Loucy (cell line): Measurements from ENCODE around the gene SNX13.

Experiments used
- H2AFZ ChIP-seq: fragments of 200-600 bp; sonication (generic); 2 replicates; pipeline ENCODE4 v1.6.0; 2016; ENCODE audit warnings: antibody characterized with exemption, mild to moderate bottlenecking, low read length, moderate library complexity
- H3F3A ChIP-seq: fragments of 200-600 bp; 2 replicates; pipeline ENCODE4 v1.6.0; 2016; ENCODE audit warnings: antibody characterized with exemption, low read depth, mild to moderate bottlenecking
- H3K27me3 ChIP-seq: fragments of 200-600 bp; sonication (generic); 2 replicates; pipeline ENCODE4 v1.6.1; 2014; ENCODE audit warnings: low read length, mild to moderate bottlenecking; ENCODE audit not compliant: insufficient read depth, poor library complexity, severe bottlenecking
- H3K36me3 ChIP-seq: fragments of 200-600 bp; sonication (generic); 2 replicates; pipeline ENCODE4 v1.6.1; 2016; ENCODE audit warnings: low read length; ENCODE audit not compliant: insufficient read depth
- H3K4me1 ChIP-seq: fragments of 200-600 bp; sonication (generic); 2 replicates; pipeline ENCODE4 v1.5.1; 2014; ENCODE audit warnings: low read length, mild to moderate bottlenecking; ENCODE audit not compliant: insufficient read depth, poor library complexity, severe bottlenecking
- H3K4me2 ChIP-seq: fragments of 200-600 bp; sonication (generic); 2 replicates; pipeline ENCODE4 v1.6.0; 2014; ENCODE audit warnings: antibody characterized with exemption, low read length, low read depth, mild to moderate bottlenecking; ENCODE audit not compliant: poor library complexity, severe bottlenecking
- H3K4me3 ChIP-seq: fragments of 200-600 bp; sonication (generic); 2 replicates; pipeline ENCODE4 v1.5.1; 2014; ENCODE audit warnings: low read length, mild to moderate bottlenecking, mixed read lengths; ENCODE audit not compliant: poor library complexity, severe bottlenecking
- H3K79me2 ChIP-seq: fragments of 200-600 bp; sonication (generic); 2 replicates; pipeline ENCODE4 v1.6.1; 2014; ENCODE audit warnings: low read length; ENCODE audit not compliant: insufficient read depth
- H3K9ac ChIP-seq: fragments of 200-600 bp; sonication (generic); 2 replicates; pipeline ENCODE4 v1.6.0; 2014; ENCODE audit warnings: mild to moderate bottlenecking, low read depth, low read length, moderate library complexity; ENCODE audit not compliant: poor library complexity, severe bottlenecking
- H3K9me2 ChIP-seq: fragments of 200-600 bp; sonication (generic); replicated peaks from 2 replicates; pipeline ENCODE4 v1.6.1; 2016; ENCODE audit warnings: low read depth, low read length, mixed read lengths
- H3K9me3 ChIP-seq: fragments of 200-600 bp; sonication (generic); 2 replicates; pipeline ENCODE4 v1.6.1; 2014; ENCODE audit warnings: mild to moderate bottlenecking, antibody characterized with exemption, low read length, low read depth; ENCODE audit not compliant: insufficient read depth
- H4K20me1 ChIP-seq: fragments of 200-600 bp; sonication (generic); 2 replicates; pipeline ENCODE4 v1.6.0; 2014; ENCODE audit warnings: antibody characterized with exemption, low read length, mild to moderate bottlenecking; ENCODE audit not compliant: insufficient read depth, poor library complexity, severe bottlenecking
- EZH2phosphoT487 ChIP-seq: fragments of 200-600 bp; IDR thresholded peaks from 2 replicates; pipeline ENCODE4 v1.6.1; 2018; ENCODE audit warnings: antibody characterized with exemption, mild to moderate bottlenecking, moderate library complexity, borderline replicate concordance
- TF ChIP-seq, protein P1 (sequence below): fragments of 200-600 bp; sonication (generic); conservative IDR thresholded peaks from 2 replicates; pipeline ENCODE4 v1.5.1; 2014; ENCODE audit warnings: mild to moderate bottlenecking, antibody characterized with exemption, low read length

SNX13 gene

DNA sequence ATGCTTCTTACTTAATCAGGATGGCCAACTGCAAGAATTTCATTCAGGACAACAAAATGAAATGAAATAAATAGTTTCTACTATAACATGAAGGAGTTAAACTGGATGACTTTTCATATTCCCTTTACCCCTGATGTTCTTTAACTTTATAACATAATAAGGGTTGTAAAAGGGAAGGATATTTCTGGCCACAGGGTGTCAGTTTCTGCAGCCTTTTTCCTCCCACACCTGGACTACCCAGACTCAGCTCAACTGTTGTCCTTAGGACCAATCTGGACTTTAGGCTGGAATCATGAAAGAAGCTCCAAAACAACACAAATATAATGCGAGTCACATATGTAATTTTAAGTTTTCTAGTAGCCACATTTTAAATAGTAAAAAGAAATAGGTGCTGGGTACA is 44.0 kb upstream of the SNX13 start:
- Histone ChIP-seq H2AFZ (no peak overlapping the region), H3F3A (no peaks in the 10 kb centered on the region), H3K9me3 (peaks cover 4% of the 10 kb centered on the region; the same call in 1 of the 2 replicates), H3K9me2 (no peaks in the 10 kb centered on the region), H3K4me1 (no peaks in the 10 kb centered on the region), H3K4me3 (no peak overlapping the region), H3K9ac (no peak overlapping the region), H4K20me1 (no peaks in the 10 kb centered on the region), H3K27me3 (no peaks in the 10 kb centered on the region), H3K4me2 (no peak overlapping the region), H3K79me2 (no peaks in the 10 kb centered on the region), H3K36me3 (no peaks in the 10 kb centered on the region)
- TF ChIP-seq, protein P1, sequence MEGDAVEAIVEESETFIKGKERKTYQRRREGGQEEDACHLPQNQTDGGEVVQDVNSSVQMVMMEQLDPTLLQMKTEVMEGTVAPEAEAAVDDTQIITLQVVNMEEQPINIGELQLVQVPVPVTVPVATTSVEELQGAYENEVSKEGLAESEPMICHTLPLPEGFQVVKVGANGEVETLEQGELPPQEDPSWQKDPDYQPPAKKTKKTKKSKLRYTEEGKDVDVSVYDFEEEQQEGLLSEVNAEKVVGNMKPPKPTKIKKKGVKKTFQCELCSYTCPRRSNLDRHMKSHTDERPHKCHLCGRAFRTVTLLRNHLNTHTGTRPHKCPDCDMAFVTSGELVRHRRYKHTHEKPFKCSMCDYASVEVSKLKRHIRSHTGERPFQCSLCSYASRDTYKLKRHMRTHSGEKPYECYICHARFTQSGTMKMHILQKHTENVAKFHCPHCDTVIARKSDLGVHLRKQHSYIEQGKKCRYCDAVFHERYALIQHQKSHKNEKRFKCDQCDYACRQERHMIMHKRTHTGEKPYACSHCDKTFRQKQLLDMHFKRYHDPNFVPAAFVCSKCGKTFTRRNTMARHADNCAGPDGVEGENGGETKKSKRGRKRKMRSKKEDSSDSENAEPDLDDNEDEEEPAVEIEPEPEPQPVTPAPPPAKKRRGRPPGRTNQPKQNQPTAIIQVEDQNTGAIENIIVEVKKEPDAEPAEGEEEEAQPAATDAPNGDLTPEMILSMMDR: no peak; the same call in 1 of the 2 replicates
- no peak for TF ChIP-seq EZH2phosphoT487

DNA sequence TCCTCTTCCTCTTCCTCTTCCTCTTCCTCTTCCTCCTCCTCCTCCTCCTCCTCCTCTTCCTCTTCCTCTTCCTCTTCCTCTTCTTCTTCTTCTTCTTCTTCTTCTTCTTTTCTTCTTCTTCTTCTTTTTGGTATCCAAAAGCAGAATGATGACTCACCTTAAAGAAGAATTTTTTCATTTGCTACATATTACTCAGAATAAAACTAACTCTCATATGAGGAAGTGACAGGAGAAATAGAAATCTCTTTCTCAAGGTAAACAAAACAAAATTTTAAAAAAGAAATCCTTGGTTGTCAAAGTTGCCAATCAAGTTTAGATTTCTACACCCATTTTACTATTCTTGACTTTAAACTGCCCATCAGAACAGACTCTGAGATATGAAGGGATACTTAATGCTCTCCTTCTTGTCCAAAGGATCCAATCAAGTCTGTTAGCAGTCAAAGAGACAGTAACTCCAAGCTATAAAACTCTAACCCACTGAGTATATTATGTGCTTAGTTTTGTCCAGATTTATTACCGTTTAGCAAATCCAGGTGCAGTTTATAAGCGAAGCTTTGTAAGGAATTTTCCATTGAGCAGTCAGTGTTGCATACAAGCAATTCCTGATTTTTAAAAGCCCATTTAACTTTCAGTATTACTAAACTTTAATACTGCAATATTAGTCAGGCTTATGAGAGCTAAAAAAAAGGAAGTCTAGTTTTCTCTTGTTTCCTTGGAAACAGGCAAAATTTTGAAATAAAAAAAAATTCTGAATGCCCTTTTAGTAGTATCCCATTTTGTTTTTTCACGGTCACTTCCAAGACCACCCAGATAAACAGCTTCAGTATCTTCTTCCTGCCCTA is 43.1 kb upstream of the SNX13 start:
- H3K4me3 ChIP-seq: no peak overlapping the region
- H3K27me3 ChIP-seq: no peaks in the 10 kb centered on the region
- H3K9ac ChIP-seq: no peak overlapping the region
- H4K20me1 ChIP-seq: no peaks in the 10 kb centered on the region
- no peak for TF ChIP-seq EZH2phosphoT487
- TF ChIP-seq, protein P1: no peak
- peaks cover 4% of the 10 kb centered on the region; the same call in 1 of the 2 replicates for H3K9me3 ChIP-seq
- H3F3A ChIP-seq: no peaks in the 10 kb centered on the region
- H3K36me3 ChIP-seq: no peaks in the 10 kb centered on the region
- no peaks in the 10 kb centered on the region for H3K79me2 ChIP-seq
- H3K4me2 ChIP-seq: no peak overlapping the region
- H3K4me1 ChIP-seq: no peaks in the 10 kb centered on the region
- H3K9me2 ChIP-seq: no peaks in the 10 kb centered on the region
- H2AFZ ChIP-seq: no peak overlapping the region

DNA sequence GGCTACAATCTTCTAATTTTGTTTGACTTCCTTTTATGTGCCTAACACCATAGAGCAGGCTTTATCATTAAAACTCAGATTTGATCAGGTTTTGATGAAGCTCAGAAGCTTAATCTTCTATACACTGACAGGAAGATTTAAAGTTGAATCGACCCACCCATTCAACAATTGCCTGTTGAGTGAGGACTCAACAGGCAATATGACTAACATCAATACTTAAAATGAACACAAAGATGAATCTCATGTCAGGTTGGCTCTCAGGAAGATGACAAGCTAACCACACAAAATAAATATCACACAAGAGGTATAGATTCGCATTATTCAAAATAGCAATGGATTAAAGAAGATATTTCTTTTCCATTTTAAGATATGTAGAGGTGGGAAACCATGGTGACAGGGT is 36.7 kb upstream of the SNX13 start:
- Histone ChIP-seq H3K79me2 (no peaks in the 10 kb centered on the region), H3F3A (no peaks in the 10 kb centered on the region), H3K9me2 (no peaks in the 10 kb centered on the region), H3K4me2 (no peak overlapping the region), H3K27me3 (no peaks in the 10 kb centered on the region), H3K9me3 (peaks cover 4% of the 10 kb centered on the region; the same call in 1 of the 2 replicates), H3K36me3 (no peaks in the 10 kb centered on the region), H4K20me1 (no peaks in the 10 kb centered on the region), H2AFZ (no peak overlapping the region), H3K9ac (no peak overlapping the region), H3K4me3 (no peak overlapping the region), H3K4me1 (no peaks in the 10 kb centered on the region)
- TF ChIP-seq EZH2phosphoT487: no peak
- TF ChIP-seq, protein P1: no peak
